Uterus (tissue), 4 donors: Measurements from ENCODE around the gene NEDD1. TPM values are rescaled to one million over a fixed set of nuclear protein-coding genes. Genes with fewer than 3 reads are reported as not detected.

Experiments used
- DNase-seq, 2 donors: peaks; one replicate each; pipeline ENCODE4 v3.0.0-alpha.2; 2019 to 2020
- H3K27ac ChIP-seq, 2 donors: fragments of 200-600 bp; sonication (generic); 1 replicate in 1 of 2; 2 replicates in 1 of 2; pipeline ENCODE4 v1.5.1; 2016 to 2018
- H3K27me3 ChIP-seq, 2 donors: fragments of 200-600 bp; sonication (generic); one replicate each; pipeline ENCODE4 v1.5.1; 2018 to 2019; ENCODE audit warnings: control low read depth in 1 of 2
- H3K36me3 ChIP-seq, 2 donors: fragments of 200-600 bp; sonication (generic); one replicate each; pipeline ENCODE4 v1.5.1; 2019; ENCODE audit warnings: control low read depth in 1 of 2
- H3K4me1 ChIP-seq, 2 donors: fragments of 200-600 bp; sonication (generic); one replicate each; pipeline ENCODE4 v1.5.1; 2018 to 2019; ENCODE audit warnings: control low read depth in 1 of 2
- H3K4me3 ChIP-seq, 2 donors: fragments of 200-600 bp; sonication (generic); 1 replicate in 1 of 2; 2 replicates in 1 of 2; pipeline ENCODE4 v1.5.1; 2018 to 2019; ENCODE audit warnings: mild to moderate bottlenecking in 1 of 2
- H3K9me3 ChIP-seq, 2 donors: fragments of 200-600 bp; sonication (generic); one replicate each; pipeline ENCODE4 v1.5.1; 2019; ENCODE audit warnings: control low read depth in 1 of 2
- CTCF ChIP-seq, 4 experiments: fragments of 200-600 bp in 2 of 4; fragments of 450-650 bp in 2 of 4; sonication (generic) in 2 of 4; IDR thresholded peaks; one replicate each; pipeline ENCODE4 v1.5.1; 2016 to 2019; ENCODE audit warnings: antibody characterized with exemption in 4 of 4, mild to moderate bottlenecking in 2 of 4, moderate library complexity in 1 of 4
- POLR2A ChIP-seq, 2 donors: fragments of 450-650 bp; IDR thresholded peaks; one replicate each; pipeline ENCODE4 v1.6.1; 2016; ENCODE audit warnings: antibody characterized with exemption in 2 of 2, mild to moderate bottlenecking in 1 of 2, moderate library complexity in 1 of 2
- intact Hi-C: fragments of 100-400 bp; cut with DNase I; formaldehyde crosslinking; loops from one replicate; pipeline ENCODE4 v1.15.1; 2023; ENCODE audit warnings: low total_unique reads
- total RNA-seq, 4 donors: library from RNA; depleted of rRNA in 3 of 4; stranded (reverse); fragments of >200 nt in 3 of 4; gene quantifications; one replicate each; pipeline versions ENCODE4 v1.1.0 to v1.2.4, GENCODE V29; 2014 to 2023
- donor health status: DM: yes; HTN: yes; CAD: no.

The NEDD1 gene
- total RNA-seq, 4 donors from 2014 or later: 13.3 to 54.2 (median 36.3) TPM

DNA sequence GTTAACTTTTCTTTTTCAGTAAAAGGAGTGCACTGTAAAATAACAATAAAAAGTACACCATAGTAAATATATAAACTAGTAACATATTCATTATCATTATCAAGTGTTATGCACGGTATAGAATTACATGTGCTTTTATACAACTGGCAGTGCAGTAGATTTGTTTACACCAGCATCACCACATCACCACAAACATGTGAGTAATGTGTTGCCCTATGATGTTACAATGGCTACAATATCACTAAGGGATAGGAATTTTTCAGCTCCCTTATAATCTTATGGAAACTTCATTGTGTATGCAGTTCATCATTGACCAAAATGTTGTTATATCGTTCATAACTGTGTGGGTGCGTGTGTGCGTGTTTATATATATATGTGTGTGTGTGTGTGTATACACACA, 23.5 kb upstream of the NEDD1 start:
- no peaks in the 10 kb centered on the region for H3K9me3 ChIP-seq
- H3K4me1 ChIP-seq: no peaks in the 10 kb centered on the region
- H3K27ac ChIP-seq: no peak overlapping the region
- no peak overlapping the region for H3K4me3 ChIP-seq
- TF ChIP-seq POLR2A (IDR thresholded peaks at IDR 0.05) (no peak), CTCF (IDR thresholded peaks at IDR 0.05) (no peak)
- no peaks in the 10 kb centered on the region for H3K27me3 ChIP-seq
- intact Hi-C loops: no loop called here
- no peaks in the 10 kb centered on the region for H3K36me3 ChIP-seq
- DNase-seq: no peak

- H3K27ac ChIP-seq: peak overlapping the region in 1 of 2 donors; percentile 49
- no peaks in the 10 kb centered on the region for H3K9me3 ChIP-seq
- no peaks in the 10 kb centered on the region for H3K27me3 ChIP-seq
- no peaks in the 10 kb centered on the region for H3K36me3 ChIP-seq
- no peaks in the 10 kb centered on the region for H3K4me1 ChIP-seq
- DNase-seq: peak; percentile 50 to 55
- no peak for TF ChIP-seq CTCF (IDR thresholded peaks at IDR 0.05)
- TF ChIP-seq POLR2A (IDR thresholded peaks at IDR 0.05): no peak
- H3K4me3 ChIP-seq: no peak overlapping the region
- intact Hi-C loops: no loop called here
These were observed 19.9 kb upstream of the NEDD1 start for GRCh38 chr12:96886998-96887677.

- no peaks in the 10 kb centered on the region for H3K4me1 ChIP-seq
- intact Hi-C loops: no loop called here
- no peaks in the 10 kb centered on the region for H3K36me3 ChIP-seq
- DNase-seq: no peak
- TF ChIP-seq CTCF (IDR thresholded peaks at IDR 0.05) (no peak), POLR2A (IDR thresholded peaks at IDR 0.05) (no peak)
- no peak overlapping the region for H3K27ac ChIP-seq
- H3K4me3 ChIP-seq: no peak overlapping the region
- H3K9me3 ChIP-seq: no peaks in the 10 kb centered on the region
- no peaks in the 10 kb centered on the region for H3K27me3 ChIP-seq
These were observed 17.7 kb upstream of the NEDD1 start for GRCh38 chr12:96889273-96889933.

DNA sequence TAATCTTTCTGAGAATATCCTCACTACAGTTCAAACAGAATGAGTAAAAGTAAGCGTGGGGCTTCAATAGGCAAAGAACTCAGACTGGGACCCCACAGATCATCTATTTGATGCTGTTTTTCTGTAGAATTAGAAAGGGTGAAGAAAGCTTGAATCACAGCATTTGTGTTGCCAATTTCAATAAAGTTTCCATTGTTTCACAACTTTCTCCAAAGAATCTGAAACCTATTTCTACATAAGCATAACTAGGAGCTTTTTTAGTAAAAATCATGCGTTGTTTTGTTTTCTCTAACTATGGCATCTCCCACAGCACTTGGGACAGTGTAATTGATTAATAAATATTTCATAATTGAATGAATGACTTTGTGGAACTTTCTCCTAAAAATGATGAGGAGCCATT, 16.7 kb upstream of the NEDD1 start:
- intact Hi-C loops: no loop called here
- H3K27ac ChIP-seq: no peak overlapping the region
- no peak for DNase-seq

More for the DNA sequence above, 16.7 kb upstream of the NEDD1 start:
- no peaks in the 10 kb centered on the region for H3K4me1 ChIP-seq
- TF ChIP-seq POLR2A (IDR thresholded peaks at IDR 0.05): no peak
- no peak for TF ChIP-seq CTCF (IDR thresholded peaks at IDR 0.05)
- no peaks in the 10 kb centered on the region for H3K36me3 ChIP-seq
- H3K9me3 ChIP-seq: no peaks in the 10 kb centered on the region
- H3K4me3 ChIP-seq: no peak overlapping the region
- H3K27me3 ChIP-seq: no peaks in the 10 kb centered on the region
